GM18508 (cell line): ENCODE measurements around the gene SELENOO.
"Not testable (repeated sequence)": the region's sequence is repeated elsewhere in the genome, so short reads cannot be mapped to it uniquely, and the experiment has no call there.

Experiments
- ATAC-seq: cut with Tn5 transposase; IDR thresholded peaks from one replicate; pipeline ENCODE4 v1.9.1; 2021; ENCODE audit warnings: moderate number of reproducible peaks; ENCODE audit not compliant: insufficient read depth, unreplicated experiment

SELENOO gene

GRCh38 chr22:50200461-50201190, at the start of gene SELENOO:
Gene SELENOO, plus strand, starts transcription at chr22:50201011. Its CDS starts 26 bp downstream, at chr22:50201037.
- no peak for ATAC-seq

DNA sequence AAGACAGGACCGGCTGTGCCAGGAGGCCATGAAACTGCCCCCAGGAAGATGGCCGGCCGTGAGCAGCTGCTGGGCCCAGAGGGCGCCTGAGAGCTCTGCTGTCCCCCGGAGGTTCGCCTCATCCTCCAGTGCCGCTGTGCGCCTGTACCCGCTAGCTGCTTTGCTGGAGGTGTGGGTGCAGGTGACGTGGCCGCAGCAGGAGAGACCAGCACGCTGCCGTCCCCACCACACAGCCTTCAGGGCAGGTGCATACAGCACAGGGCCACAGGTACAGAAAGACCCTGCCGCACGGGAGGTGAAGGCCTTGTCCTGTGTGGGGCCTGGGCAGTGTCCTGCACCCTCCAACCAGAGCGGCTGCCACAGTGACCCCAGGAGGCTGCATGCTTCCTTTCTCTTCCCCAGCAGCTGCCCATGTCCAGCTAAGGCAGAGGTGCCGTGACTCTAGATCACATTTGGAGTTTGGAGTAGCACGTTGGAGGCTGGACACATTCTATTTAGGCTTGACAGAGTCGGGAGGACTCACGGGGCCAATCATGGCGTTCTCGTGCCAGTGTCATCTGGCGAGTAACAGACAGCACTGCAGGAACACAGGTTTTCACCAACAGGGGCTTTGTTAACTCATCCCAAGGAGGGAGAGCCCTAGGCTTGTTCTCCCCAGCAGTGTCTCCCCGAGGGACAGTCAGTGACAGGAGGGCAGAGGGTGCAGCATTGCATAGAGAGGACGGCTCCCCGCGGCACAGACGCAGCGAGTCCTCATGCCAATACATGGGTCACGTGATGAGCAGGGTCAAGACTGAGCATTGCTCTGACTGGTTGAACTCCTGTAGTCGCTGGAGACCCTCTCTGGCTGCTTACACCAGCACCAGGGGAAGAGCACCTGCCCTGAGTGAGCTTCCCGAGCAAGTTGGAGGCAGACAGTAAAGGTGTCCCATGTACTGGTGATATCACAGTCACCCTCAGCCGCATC, 49.0 kb upstream of the SELENOO start:
- ATAC-seq, result no peak

DNA sequence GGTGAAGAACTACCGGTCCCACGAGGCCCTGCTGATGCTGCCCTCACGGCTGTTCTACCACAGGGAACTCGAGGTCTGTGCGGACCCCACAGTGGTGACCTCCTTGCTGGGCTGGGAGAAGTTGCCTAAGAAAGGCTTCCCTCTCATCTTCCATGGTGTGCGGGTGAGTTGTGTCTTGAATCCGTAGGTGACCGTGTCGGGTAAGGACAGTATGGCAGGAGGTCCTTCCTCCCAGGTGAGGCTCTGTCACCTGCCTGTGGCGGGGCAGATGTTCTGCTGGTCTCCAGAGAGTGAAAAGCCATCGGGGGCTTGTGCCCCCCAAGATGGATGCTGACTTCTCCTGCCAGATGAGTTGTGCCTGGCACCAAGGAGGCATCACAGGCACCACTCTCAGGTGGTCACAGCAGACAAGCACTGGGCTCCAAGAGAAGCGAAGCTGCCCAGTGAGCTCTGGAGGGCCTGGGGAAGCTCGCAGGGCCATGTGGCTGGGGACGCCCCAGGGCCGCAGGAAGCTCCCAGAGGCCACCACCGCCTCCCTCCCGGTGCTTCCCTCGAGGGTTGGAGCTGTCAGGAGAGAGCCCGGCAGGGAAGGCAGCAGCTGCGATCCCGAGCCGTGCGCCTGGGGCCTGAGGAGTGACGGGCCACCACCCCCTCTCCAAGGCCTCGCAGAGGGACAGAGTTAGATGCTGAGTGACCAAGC, 47.6 kb upstream of the SELENOO start:
- no peak for ATAC-seq

- no peak for ATAC-seq
Measured at GRCh38 chr22:50153756-50154140, 47.1 kb upstream of the SELENOO start.

DNA sequence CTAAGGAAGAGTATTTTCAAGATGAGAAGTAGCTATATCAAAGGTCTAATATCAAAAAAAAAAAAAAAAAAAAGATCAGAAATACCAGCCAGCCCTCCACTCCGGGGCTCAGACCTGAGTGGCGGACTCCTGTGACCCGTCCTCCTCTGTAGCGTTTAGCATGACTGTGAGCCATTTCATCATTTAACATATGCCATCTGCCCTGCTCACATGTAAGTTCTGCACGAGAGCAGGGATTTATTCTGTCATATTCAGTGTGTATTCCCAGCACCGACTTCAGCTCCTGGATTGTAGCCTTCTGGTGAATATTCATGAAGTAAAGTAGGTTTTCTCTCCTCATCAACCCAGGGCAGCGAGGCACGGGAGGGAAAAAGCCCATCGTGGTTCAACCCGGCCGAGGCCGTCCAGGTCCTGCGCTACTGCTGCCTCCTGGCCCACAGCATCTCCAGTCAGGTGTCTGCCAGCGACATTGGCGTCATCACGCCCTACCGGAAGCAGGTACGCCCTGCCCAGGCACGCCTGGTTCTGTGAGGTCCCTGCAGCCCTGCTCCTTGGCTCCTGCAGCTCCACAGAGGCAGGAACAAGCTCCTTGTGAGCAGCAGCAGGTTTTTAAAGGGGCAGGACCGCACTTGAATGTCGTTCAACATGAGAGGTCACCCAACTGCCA, 43.0 kb upstream of the SELENOO start:
- ATAC-seq, result no peak

- ATAC-seq, result no peak
Measured at GRCh38 chr22:50160947-50161346, 39.9 kb upstream of the SELENOO start.

DNA sequence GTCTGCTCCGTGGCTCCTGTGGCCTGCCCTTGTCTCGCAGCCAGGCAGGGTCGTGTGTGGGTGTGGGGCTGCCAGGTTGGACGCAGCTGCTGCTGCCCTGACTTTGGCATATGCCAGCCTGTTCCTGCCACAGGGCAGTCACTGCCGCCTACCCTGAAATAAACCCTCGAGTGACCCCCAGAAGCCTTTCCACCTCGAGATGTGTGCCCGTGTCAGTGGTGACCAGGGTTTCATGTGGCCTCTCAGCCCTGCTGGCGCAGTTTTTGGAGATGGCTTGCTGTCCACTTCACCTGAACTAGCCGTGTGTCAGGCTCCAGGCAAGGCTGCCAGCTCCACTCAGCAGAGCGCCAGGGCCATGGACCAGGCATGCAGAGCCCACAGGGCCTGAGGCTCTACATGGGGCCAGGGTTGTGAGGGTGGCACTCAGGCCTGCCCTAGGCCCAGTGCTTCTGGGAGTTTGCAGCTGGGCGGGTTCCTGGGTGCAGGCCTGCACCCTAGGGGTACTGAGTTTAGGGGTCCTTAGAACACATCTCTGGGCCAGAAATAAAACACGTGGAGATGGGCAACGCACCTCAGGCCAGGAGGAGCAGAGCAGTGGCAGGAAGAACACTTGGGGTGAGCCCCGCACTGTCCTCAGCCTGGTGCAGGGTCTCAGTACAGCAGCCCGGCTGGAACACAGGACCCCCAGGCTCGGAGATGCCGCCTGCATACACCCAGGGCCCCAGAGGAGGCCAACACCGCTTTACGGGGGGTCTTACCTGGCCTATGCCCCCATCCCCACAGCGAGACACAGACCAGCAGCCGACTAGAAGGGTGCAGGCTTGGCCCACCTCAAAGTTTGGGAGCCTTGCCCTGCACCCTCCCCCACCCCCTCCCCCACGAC, 39.1 kb upstream of the SELENOO start:
- no peak for ATAC-seq

GRCh38 chr22:50162391-50162956, 38.3 kb upstream of the SELENOO start:
- no peak for ATAC-seq

GRCh38 chr22:50165436-50166123, 35.2 kb upstream of the SELENOO start:
- ATAC-seq, result no peak

- no peak for ATAC-seq
Measured at GRCh38 chr22:50167689-50168489, 32.9 kb upstream of the SELENOO start.

DNA sequence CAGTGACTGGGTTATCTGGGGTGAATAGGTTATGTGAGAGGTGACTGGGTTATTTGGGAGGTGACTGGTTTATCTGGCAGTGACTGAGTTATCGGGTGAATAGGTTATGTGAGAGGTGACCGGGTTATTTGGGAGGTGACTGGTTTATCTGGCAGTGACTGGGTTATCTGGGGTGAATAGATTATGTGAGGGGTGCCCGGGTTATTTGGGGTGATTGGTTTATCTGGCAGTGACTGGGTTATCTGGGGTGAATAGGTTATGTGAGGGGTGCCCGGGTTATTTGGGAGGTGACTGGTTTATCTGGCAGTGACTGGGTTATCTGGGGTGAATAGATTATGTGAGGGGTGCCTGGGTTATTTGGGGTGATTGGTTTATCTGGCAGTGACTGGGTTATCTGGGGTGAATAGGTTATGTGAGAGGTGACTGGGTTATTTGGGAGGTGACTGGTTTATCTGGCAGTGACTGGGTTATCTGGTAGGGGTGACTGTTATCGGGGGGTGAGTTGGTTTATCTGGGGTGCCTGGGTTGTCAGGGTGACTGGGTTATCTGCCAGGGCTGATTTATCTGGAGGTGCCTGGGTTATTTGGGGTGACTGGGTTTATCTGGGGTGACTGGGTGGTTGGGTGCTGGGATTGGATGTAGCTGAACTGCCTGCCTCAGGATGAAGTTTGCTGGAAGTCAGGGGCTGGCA, 32.2 kb upstream of the SELENOO start:
- not testable (repeated sequence) for ATAC-seq

- no peak for ATAC-seq
Measured at GRCh38 chr22:50169181-50169759, 31.5 kb upstream of the SELENOO start.

DNA sequence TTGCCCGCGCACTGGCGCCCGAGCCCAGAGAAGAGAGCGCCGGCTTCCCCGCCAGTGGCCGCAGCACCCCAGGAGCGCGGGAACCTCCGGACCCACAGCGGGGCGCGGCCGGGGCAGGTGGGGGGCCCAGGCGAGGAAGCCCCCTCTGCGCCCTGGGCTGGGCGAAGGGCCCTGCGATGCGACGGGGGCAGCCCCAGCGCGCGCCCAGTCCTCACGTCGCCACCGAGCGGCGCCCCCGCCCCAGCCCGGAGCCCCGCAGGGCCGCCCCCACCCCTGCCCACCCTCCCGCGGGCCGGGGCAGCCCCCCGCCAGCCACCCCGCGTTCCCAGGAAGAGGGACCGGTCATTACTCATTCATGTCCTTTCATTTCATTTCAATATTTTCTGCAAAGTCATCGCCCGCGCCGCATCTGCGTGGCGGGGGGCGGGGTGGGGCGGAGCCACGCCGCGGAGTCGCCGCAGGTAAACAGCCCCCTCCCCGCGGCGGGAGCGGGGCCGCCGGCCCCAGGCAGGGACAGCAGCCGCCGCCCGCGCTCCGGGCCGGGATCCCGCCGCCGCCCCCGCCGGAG, 31.0 kb upstream of the SELENOO start:
- ATAC-seq, result no peak

DNA sequence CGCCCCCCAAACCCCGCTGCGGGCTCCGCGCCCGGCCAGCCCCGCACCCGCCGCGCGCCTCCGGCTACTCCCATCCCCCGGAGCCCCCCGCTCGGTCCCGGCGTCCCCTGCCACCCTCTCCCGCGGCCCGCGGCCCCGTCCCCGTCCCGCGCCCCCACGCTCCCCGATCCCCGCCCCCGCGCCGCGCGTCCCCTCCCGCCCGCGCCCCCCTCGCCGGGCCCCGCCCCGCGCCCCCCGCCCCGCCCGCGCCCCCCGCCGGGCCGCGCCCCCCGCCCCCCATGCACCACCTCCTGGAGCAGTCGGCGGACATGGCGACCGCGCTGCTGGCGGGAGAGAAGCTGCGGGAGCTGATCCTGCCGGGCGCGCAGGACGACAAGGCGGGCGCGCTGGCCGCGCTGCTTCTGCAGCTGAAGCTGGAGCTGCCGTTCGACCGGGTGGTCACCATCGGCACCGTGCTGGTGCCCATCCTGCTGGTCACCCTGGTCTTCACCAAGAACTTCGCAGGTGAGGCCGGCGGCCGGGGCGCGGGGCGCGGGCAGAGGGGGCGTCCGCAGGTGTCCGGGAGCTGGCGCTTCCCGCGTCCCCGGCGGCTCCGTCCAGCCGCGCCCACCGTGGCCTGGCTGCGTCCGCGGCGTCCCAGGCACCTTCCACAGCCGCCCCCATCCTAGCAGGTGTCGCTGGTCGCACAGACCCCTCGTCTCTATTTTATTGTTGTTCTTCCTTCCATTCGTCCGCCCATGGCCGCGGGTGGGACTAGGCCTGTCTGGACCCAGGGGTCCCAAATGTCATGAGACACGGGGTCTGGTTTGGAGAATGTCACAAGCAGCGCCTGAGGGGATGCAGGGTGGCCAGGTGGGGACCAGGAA, 30.1 kb upstream of the SELENOO start, which contains the start of gene PANX2:
Gene PANX2, plus strand, starts transcription at position 279 of the 866 bp plus-strand sequence. Its CDS starts 0 bp downstream, at position 279.
- ATAC-seq, result no peak

GRCh38 chr22:50171319-50171964, 29.4 kb upstream of the SELENOO start:
- no peak for ATAC-seq
